Measurements from ENCODE around the gene CHD1L.
A peak's percentile ranks its signal among the peaks of the same experiment; 100 is the strongest.
"Not testable (repeated sequence)": the region's sequence is repeated elsewhere in the genome, so short reads cannot be mapped to it uniquely, and the experiment has no call there.

Gene CHD1L

DNA sequence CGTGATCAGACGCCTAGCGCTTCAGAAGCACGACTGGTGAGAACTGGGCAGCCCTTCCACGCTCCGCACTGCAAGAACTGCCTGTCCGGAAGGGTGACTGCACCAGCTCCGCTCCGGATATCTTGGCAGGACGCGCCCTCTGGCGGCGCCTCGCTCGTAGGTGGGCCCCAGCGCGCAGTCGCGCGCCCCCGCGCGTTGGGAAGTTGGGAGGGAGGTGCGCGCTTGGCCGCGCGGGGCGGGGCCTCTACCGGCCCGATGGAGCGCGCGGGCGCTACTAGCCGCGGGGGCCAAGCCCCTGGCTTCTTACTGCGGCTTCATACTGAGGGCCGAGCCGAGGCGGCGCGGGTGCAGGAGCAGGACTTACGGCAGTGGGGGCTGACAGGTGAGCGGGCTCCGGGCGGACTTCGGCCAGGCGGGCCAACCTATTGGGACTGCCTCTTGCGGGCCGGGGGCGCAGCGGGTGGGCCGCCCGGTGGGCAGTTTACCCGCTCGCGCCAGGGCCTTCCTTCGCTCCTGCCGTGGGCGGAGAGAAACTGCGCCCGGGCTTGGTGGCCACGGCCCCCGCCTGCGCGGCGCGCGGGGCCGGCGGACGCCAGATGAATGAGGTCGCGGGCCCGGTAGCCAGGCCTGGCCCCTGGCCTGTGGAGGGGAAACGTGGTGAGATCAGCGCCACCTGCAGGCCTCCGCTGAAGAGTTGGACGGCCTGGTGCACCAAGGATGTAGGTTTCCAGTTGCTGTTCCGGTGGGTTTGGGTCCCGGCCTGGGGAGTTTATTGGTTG lies at the start of gene CHD1L:
TSS of gene CHD1L (plus strand) at position 236 of the 779 bp plus-strand sequence. CDS start at position 256, 20 bp downstream.
- peak; percentile 95 for DNase-seq

DNA sequence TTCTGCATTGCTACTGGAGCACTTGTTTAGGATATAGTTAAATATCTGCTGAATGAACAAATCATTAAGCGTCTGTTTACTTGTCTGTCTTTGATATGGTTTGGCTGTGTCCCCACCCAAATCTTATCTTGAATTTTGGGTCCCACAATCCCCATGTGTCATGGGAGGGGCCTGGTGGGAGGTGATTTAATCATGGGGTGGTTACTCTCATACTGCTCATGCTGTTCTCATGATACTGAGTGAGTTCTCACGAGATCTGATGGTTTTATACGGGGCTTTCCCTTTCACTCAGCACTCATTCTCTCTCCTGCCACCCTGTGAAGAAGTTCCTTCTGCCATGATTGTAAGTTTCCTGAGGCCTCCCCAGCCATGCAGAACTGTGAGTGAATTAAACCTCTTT lies 45.2 kb upstream of the CHD1L start:
- DNase-seq = not testable (repeated sequence)

DNA sequence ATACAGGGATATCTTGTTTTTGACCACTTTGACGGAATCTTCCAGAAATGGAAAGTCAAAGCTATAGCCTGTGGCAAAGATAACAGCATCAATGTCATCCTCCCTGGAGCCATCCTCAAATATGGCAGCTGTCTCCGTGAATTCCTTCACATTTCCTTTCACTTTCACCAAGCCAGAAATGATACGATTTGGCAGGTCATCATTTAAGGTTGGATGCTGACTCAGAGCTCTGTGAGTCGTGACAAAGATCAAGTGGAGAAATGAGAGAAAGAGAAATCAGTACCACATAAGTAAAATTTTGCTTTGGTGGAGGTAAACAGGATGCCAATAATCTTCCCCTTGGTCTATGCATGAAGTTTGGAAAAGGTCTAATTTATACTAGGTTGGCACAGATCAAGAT lies 41.2 kb upstream of the CHD1L start:
- no peak for DNase-seq

DNA sequence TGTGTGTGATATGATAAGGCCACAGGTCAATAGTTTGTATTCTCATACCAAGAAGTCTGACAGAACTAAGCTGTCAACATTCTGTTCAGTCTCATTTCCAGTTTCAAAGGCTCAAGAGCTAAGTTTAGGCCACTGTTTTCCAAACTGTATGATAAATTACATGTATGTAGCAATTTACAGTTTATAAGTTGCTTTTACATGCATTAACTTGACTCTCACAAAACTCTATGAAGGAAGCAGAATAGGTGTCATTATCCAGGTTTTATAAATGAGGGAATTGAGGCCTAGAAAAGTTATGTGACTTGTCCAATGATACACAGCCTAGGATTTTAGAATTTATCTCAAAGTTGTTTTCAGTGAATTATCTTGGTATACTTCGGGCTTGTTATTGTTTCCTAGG lies 40.7 kb upstream of the CHD1L start:
- no peak for DNase-seq

DNA sequence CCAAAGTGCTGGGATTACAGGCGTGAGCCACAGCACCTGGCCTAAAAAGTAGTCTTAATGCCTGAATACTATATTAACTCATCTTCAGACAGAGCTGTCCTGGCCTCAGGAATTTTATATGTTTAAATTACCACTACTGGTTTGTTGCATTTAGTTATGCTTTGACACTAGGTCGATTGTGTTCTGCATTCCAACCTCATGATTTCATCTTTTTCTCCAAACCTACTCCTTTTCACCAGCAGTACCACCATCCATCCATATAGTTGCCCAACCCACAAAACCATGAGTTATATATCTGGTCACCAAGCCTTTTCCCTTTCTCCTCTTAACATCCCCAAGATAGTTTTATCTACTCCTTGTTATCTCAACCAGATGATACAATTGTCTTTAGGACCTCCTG lies 39.9 kb upstream of the CHD1L start:
- no peak for DNase-seq

DNA sequence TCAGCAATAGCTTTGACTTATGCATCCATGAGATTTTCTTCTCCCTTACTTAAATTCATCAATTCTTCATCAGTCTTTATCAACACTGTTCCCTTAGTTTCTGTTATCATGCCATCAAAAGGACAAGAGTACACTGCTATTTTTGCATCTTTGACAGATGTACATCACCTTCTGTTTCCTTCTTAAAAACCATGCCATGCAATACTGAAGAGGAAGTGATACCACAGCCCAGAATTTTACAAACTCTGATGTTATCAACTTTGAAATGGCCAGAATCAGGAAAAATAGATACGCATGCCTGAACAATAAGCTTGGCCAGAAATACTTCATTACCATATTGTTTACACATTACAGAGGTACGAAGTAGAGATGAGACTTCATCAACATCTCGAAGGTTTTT lies 38.4 kb upstream of the CHD1L start:
- DNase-seq = no peak

DNA sequence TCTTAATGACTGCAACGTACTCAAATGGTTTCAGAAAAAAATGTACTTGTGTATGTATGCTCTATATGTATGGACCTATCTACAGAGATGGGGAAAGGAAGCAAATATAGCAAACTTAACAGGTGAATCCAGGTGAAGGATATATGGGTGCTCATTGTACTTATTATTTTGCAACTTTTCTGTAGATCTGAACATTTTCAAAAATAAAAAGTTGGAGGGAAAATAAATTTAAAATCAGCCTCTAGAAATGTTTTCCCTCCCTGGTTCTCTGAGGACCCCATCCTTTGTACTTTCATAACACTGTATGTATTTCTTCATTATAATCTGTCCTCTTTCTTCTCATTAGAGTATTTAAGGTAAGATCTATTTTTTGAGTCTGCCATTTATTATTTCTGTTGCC lies 35.3 kb upstream of the CHD1L start:
- DNase-seq = no peak

DNA sequence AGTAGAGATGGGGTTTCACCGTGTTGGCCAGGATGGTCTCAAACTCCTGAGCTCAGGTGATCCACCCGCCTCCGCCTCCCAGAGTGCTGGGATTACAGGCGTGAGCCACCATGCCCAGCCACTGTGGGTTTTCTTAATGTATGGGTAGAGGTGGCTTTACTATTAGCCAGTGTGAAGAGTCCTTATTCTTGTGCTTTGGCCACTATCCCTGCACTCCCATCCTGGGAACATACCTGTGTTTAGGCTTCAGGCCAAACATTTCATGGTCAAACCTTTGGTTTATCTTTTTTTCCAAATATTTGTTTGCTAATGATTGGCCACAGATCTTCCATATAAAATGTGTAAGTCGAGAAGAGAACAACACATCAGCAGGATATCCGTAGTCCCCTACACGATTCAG lies 33.9 kb upstream of the CHD1L start:
- no peak for DNase-seq

DNA sequence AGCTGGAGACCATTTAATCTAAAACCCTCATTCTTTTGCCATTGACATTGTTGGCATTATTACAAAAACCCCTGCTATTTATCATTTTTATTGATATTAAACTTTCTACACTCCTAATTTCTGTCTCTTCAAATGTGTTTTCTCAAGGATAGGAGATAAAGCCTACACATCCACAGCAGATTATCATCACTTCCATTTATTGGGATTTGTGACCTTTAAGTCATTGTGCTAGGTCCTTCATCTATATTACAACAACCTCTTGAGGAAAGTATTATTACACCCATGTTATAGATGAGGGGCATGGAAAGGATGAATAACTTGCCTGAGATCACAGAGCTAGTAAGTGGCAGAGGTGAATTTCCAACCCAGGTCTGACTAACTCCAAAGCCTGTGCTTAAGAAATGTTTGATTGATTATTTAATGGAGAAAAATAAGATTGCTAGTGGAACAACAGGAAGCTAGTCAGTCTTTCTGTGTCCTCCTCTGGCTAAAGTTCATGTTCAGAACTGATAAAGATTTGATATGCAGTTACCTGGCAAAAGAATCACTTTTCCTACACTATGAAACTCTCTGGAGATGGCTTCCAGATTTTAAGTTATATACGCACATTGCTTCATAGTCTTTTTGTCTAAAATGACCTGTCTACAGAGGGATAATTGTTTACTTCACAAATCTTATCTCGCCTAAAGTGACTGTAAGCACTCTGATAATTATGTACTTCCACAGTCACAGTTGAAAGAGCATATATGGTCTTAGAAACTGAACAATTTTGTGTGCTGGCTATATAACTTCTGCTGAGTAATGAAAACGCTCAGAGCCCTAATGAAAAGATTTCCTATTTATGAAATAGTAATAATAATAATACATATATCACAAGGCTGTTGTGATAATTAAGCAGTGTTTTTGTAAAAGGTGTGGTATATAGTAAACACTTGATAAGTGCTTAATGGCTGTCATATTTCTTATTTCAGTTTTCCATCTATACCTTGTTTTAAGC lies 32.4 kb upstream of the CHD1L start:
- no peak for DNase-seq

DNA sequence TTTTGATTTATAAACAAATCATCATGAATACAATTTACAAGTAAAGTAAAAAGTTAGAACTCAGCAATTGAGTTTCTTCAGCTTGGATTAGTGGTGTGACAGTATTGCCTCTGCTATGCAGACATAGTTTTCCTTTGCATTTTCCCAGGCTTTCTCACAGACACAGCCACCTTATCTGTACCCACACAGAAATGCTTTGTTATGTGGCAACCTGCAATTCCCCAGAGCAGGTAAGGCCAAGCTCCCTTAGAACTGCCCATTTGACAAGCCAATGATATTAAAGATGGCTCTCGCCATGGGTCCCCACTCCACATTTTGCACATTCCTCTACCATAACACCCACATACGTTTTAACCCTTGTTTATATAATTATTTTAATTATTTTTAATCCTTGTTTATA lies 31.5 kb upstream of the CHD1L start:
- no peak for DNase-seq

DNA sequence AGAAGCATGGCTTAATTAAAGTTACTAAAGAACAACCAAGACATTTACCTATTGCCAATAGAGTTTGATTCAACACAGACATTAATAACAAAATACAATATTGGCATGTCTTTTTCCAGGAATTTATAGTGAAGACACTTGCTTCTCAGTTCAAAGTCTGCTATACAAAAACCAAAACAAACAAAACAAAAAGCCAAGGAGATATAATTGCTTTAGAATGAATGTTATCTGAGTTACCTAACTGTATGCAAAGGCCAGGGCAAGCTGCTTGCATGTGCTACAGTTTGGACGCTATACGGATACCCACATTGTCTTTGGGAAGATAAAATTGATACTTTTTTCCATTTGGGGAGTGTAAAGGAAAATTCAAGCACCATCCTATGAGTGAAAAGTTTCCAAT lies 30.9 kb upstream of the CHD1L start:
- DNase-seq = no peak

DNA sequence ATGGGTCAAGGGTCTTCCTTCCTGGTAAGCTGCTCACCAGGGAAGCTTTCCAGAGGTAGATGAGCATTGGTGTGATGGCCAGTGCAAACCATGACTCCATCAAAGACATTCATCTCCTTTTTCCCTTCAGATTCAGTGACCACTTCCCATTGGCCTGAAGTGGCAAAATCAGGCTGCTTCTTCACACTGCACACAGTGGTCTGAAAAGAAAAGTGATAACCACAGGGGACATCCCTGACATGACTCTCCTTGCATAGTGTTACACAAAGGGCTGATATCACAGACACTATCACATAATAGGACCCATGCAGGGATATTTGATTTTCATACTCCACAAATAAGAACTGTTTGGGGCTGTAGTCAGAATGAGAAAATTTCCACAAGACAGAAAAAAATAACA lies 29.2 kb upstream of the CHD1L start:
- no peak for DNase-seq

DNA sequence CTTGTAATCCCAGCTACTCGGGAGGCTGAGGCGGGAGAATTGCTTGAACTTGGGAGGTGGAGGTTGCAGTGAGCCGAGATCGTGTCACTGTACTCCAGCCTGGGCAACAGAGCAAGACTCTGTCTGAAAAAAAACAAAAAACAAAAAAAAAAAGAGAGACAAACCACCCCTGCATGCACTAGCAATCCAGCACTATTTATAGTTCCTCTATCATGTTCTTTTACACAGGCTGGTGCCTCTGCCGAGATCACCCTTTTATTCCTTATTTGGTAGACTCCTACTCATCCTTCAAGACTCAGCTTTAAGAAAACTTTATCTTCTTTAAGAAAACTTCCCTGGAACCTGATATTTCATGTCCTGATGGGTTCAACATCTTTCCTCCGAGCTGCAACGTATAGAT lies 28.2 kb upstream of the CHD1L start:
- no peak for DNase-seq

DNA sequence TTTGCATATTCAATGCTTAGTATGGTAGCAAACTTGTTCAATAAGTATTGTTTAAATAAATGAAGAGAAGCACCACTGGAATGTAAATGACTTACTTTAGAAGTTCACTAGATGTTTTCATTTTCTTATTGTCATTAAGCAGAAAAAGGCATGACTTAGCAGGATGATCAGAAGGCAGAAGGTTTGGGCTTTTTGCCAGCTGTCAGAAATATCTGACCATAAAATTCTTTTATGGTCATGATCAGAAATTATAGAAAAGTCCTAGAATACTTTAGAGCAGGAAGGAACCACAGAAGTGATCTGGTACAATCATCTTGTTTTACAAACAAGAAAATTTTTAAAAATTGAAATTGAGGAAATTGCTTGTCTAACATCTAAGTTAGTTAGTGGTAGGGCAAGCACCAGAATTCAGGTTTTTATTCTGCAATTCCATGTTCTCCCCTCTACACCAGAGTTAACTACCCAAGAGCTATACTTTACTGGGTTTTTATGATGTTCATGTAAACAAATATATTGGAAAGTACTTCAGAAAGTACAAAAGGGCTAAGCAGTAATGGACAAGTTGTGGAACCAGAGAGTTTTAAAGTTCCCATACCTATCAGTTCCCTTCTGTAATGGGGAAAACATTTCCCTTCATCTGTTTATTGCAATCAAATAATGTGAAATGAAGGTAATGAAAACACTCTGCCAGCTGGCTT lies 27.5 kb upstream of the CHD1L start:
- no peak for DNase-seq

DNA sequence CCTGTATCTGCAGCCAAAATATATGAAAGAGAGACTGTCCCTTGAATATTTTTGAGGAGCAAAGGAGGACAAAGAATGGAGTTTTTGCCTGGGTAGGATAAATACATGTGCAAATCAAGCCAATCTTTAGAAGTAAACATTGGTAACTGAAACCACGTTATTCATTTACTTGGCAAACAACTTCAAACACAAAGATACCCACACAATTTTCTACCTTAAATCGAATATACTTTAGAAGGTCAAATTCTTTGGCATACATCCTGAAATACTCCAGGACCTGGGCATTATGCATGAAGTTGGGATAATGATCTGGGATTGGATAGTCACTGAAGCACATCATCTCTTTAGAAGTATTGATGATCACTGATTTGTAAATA lies 27.0 kb upstream of the CHD1L start:
- no peak for DNase-seq

DNA sequence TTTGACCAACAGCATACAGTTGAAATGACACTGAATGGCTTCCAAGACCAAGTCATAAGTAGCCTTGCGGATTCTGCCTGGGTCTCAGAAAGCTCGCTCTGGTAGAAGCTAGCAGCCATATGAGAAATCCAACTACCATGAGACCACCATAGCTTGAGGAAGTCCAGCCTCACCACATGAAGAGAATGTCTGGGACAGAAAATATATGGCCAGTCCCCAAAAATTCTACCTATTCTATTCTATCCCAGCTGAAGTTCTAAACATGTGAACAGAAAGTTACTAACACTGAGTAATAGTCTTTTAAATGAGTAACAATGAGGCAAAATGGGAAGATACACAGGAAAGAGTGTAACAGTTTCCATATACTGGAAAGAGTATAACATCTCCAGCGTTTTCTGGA lies 26.4 kb upstream of the CHD1L start:
- no peak for DNase-seq

DNA sequence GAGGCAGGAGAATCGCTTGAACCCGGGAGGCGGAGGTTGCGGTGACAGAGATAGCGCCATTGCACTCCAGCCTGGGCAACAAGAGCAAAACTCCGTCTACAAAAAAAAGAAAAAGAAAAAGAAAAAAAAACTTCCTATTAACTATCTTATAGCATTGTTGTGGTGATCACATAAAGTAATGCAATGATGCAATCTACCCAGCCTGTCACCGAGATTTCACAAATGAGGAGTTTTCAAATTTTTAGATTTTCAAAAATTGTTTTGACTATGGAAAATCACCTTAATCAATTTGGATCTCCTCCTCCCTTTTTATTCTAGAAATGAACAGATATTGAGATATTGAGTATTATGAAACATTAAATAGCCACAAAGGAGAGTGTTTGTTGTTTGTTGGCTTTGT lies 25.3 kb upstream of the CHD1L start:
- no peak for DNase-seq

DNA sequence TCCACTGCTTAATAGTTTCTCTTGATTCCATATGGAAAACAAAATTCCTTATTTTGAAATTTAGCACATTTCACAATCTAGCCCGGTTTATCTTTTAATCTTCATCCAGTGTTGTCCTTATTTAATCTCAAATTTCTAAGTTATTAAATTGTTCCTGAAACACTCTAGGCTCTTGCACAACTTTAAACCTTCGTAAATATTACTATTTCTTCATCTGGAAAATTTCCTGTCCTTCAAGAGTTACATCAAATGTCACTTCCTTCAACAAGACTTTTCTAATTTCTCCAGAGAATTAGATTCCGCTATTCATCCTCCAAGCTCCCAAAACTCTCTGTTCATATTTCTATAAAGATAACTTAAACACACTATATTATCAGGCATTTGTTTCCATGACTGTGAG lies 23.9 kb upstream of the CHD1L start:
- DNase-seq = no peak

DNA sequence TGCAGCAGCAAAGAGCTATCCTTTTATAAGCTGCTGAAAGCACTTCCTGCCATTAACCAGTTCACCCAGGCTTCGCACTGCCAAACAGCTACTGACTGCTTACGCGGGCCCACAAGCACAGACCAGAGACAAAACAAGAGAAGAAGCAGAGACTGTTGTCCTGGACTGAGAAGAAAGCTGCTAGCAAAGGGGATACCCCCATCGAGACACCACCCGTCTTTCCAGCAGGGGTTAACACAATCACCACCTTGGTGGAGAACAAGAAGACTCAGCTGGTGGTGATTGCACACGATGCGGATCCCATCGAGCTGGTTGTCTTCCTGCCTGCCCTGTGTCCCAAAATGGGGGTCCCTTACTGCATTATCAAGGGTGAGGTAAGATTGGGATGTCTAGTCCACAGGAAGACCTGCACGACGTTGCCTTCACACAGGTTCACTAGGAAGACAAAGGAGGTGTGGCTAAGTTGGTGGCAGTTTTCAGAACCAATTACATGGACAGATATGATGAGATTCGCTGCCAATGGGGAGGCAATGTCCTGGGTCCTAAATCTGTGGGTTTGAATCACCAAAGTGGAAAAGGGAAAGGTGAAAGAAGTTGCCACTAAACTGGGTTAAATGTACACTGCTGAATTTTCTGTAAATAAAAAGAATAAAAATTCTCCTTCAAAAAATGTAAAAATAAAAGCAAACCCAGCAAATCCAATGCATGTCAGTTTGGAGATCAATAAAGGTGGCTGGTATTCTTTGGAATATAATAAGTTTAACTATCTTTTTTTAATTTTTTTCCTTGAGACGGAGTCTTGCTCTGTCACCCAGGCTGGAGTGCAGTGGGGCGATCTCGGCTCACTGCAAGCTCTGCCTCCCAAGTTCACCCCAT lies 18.5 kb upstream of the CHD1L start:
- peak; percentile 2 for DNase-seq

DNA sequence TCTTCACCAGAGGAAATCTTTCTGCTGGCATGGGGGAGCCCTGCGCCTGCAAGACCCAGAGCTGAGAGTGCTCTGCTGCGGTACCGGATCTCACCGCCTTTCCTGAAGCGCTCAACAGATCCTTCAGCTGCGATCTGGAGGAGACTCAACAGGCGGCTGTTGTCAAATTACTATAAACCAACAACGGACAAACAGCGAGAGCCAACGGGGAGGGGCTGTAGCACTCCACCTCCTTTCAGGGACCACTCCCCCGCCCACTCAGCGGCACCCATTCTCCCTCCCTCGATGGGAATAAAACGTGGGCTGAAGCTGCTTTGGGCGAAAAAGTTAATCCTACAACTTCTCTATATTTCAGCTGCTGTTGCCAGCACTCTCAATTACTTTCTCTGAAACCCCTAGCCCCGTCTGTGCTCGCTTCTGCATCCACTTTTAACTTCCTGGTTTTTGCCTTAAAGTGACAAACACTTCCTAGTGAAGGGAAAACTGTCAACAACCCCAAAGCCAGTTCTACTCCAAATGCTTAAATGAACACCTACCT lies 17.2 kb upstream of the CHD1L start, which contains the start of gene FMO5:
TSS of gene FMO5 (minus strand) at position 147 of the 538 bp plus-strand sequence. CDS start 310 bp downstream, outside the sequence.
- DNase-seq = peak; percentile 23

DNA sequence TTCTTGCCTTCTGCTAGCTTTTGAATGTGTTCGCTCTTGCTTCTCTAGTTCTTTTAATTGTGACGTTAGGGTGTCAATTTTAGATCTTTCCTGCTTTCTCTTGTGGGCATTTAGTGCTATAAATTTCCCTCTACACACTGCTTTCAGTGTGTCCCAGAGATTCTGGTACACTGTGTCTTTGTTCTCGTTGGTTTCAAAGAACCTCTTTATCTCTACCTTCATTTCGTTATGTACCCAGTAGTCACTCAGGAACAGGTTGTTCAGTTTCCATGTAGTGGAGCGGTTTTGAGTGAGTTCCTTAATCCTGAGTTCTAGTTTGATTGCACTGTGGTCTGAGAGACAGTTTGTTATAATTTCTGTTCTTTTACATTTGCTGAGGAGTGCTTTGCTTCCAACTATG lies 11.5 kb upstream of the CHD1L start:
- DNase-seq = not testable (repeated sequence)

DNA sequence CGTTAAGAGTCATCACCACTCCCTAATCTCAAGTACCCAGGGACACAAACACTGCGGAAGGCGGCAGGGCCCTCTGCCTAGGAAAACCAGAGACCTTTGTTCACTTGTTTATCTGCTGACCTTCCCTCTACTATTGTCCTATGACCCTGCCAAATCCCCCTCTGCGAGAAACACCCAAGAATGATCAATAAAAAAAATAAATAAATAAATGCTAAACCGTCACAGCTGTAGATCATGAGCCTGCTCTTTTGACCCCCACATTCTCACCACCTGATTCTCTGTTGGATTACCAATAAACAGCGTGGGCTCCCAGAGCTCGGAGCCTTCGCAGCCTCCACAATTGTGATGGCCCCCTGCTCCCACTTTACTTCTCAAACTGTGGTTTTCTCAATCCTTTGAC lies 8.6 kb upstream of the CHD1L start:
- not testable (repeated sequence) for DNase-seq
